IMR-90 (cell line): ENCODE data around the gene SUGCT. TPM values are rescaled to one million over a fixed set of nuclear protein-coding genes. Genes with fewer than 3 reads are reported as not detected.

Experiments used
- ATAC-seq: fragments of 200-7000 bp; cut with Tn5 transposase; 2 replicates; pipeline ENCODE4 v1.9.1; 2020; ENCODE audit warnings: low read depth, mild to moderate bottlenecking, moderate library complexity
- BruUV-seq: library from RNA; stranded (reverse); fragments of 400-500 nt; replicated peaks from 2 replicates; lab custom pipeline; 2021; lab: Mats Ljungman, UMichigan
- CTCF ChIA-PET: fragments of 300-600 bp; formaldehyde crosslinking; extraction: SDS; loops from one replicate; lab custom pipeline; 2021; ENCODE audit warnings: antibody characterized with exemption; lab: Yijun Ruan, JAX
- POLR2A ChIA-PET: fragments of 300-600 bp; sonication (Branson Sonifier 250); formaldehyde crosslinking; loops from one replicate; lab custom pipeline; 2022; ENCODE audit warnings: antibody characterized with exemption; ENCODE audit not compliant: unreplicated experiment; lab: Charles Lee
- DNase-seq: peaks from one replicate; pipeline ENCODE4 v3.0.0; 2013
- H2AFZ ChIP-seq: replicated peaks from 2 replicates; pipeline ENCODE3; 2013; ENCODE audit warnings: low read length, mild to moderate bottlenecking; ENCODE audit not compliant: poor library complexity
- H2AK5ac ChIP-seq: 2 replicates; pipeline ENCODE4 v1.6.1; 2013; ENCODE audit warnings: low read depth, low read length, inconsistent platforms
- H2AK9ac ChIP-seq: replicated peaks from 2 replicates; pipeline ENCODE3; 2013; ENCODE audit warnings: mild to moderate bottlenecking, low read depth, low read length, moderate library complexity; ENCODE audit not compliant: poor library complexity
- H2BK120ac ChIP-seq: 2 replicates; pipeline ENCODE4 v1.6.1; 2013; ENCODE audit warnings: low read depth, low read length, inconsistent platforms
- H2BK15ac ChIP-seq: 3 replicates; pipeline ENCODE4 v1.6.1; 2013; ENCODE audit warnings: low read depth, low read length, inconsistent platforms
- H2BK20ac ChIP-seq: 2 replicates; pipeline ENCODE4 v1.6.1; 2013; ENCODE audit warnings: low read depth, mild to moderate bottlenecking, inconsistent platforms, low read length, moderate library complexity
- H2BK5ac ChIP-seq: 2 replicates; pipeline ENCODE4 v1.6.1; 2013; ENCODE audit warnings: mild to moderate bottlenecking, low read depth, low read length, inconsistent platforms; ENCODE audit not compliant: poor library complexity, severe bottlenecking
- H3K14ac ChIP-seq: replicated peaks from 2 replicates; pipeline ENCODE4 v1.6.1; 2013; ENCODE audit warnings: low read depth, low read length, inconsistent platforms
- H3K18ac ChIP-seq: 2 replicates; pipeline ENCODE4 v1.6.1; 2013; ENCODE audit warnings: low read depth, low read length, control low read depth
- H3K23ac ChIP-seq: 2 replicates; pipeline ENCODE4 v1.6.1; 2013; ENCODE audit warnings: low read depth, low read length, inconsistent platforms
- H3K27ac ChIP-seq: 2 replicates; pipeline ENCODE4 v1.5.1; 2013; ENCODE audit warnings: mild to moderate bottlenecking, control low read depth, low read length; ENCODE audit not compliant: insufficient read depth
- H3K27me3 ChIP-seq: 2 replicates; pipeline ENCODE4 v1.6.1; 2013; ENCODE audit warnings: low read length; ENCODE audit not compliant: control insufficient read depth, insufficient read depth
- H3K36me3 ChIP-seq: 2 replicates; pipeline ENCODE4 v1.6.1; 2013; ENCODE audit warnings: low read length, mixed read lengths; ENCODE audit not compliant: control insufficient read depth, insufficient read depth
- H3K4ac ChIP-seq: 2 replicates; pipeline ENCODE4 v1.6.1; 2013; ENCODE audit warnings: low read depth, low read length, inconsistent platforms
- H3K4me1 ChIP-seq: 2 replicates; pipeline ENCODE4 v1.6.1; 2013; ENCODE audit warnings: low read length, mixed read lengths; ENCODE audit not compliant: control insufficient read depth, insufficient read depth
- H3K4me2 ChIP-seq: 2 replicates; pipeline ENCODE4 v1.6.1; 2013; ENCODE audit warnings: low read depth, mild to moderate bottlenecking, control low read depth, low read length, moderate library complexity
- H3K4me3 ChIP-seq: 2 replicates; pipeline ENCODE4 v1.5.1; 2013; ENCODE audit warnings: low read depth, mild to moderate bottlenecking, control low read depth, low read length, moderate library complexity; ENCODE audit not compliant: insufficient read depth
- H3K56ac ChIP-seq: 2 replicates; pipeline ENCODE4 v1.6.1; 2013; ENCODE audit warnings: low read length, inconsistent platforms; ENCODE audit not compliant: insufficient read depth; ENCODE audit errors: extremely low read depth
- H3K79me1 ChIP-seq, 2 experiments: 2 replicates each; pipeline ENCODE4 v1.6.1; 2013; ENCODE audit warnings: low read length in 2 of 2, inconsistent platforms in 1 of 2, low read depth in 1 of 2
- H3K9ac ChIP-seq: 2 replicates; pipeline ENCODE4 v1.6.1; 2013; ENCODE audit warnings: low read depth, low read length, control low read depth
- H3K9me1 ChIP-seq: 2 replicates; pipeline ENCODE4 v1.6.1; 2013; ENCODE audit warnings: low read length, inconsistent platforms; ENCODE audit not compliant: insufficient read depth
- H3K9me3 ChIP-seq: 2 replicates; pipeline ENCODE4 v1.6.1; 2013; ENCODE audit warnings: low read length; ENCODE audit not compliant: control insufficient read depth, insufficient read depth
- H4K20me1 ChIP-seq: 2 replicates; pipeline ENCODE4 v1.6.1; 2013; ENCODE audit warnings: low read length, inconsistent platforms; ENCODE audit not compliant: insufficient read depth
- H4K5ac ChIP-seq: 2 replicates; pipeline ENCODE4 v1.6.1; 2013; ENCODE audit warnings: mild to moderate bottlenecking, low read depth, low read length, control low read depth
- H4K8ac ChIP-seq, 2 experiments: 2 replicates each; pipeline ENCODE4 v1.6.1; 2013; ENCODE audit warnings: low read depth in 2 of 2, low read length in 2 of 2, control low read depth in 1 of 2, inconsistent platforms in 1 of 2
- H4K91ac ChIP-seq: 2 replicates; pipeline ENCODE4 v1.6.1; 2013; ENCODE audit warnings: low read depth, low read length, inconsistent platforms; ENCODE audit not compliant: insufficient read depth
- BHLHE40 ChIP-seq: fragments of 150-350 bp; IDR thresholded peaks from 2 replicates; pipeline ENCODE4 v1.6.1; 2016; ENCODE audit warnings: mild to moderate bottlenecking, low read depth, low read length
- CEBPB ChIP-seq: IDR thresholded peaks from 2 replicates; pipeline ENCODE4 v1.6.1; 2012; ENCODE audit warnings: low read depth, low read length, improper control_type of control experiment
- CHD1 ChIP-seq: IDR thresholded peaks from 2 replicates; pipeline ENCODE4 v1.6.1; 2012; ENCODE audit warnings: low read depth, low read length, improper control_type of control experiment
- FOS ChIP-seq: fragments of 150-350 bp; IDR thresholded peaks from 2 replicates; pipeline ENCODE4 v1.6.1; 2016; ENCODE audit warnings: low read depth, low read length
- MAFK ChIP-seq: IDR thresholded peaks from 2 replicates; pipeline ENCODE4 v1.6.1; 2012; ENCODE audit warnings: low read depth, low read length, improper control_type of control experiment
- MAZ ChIP-seq: IDR thresholded peaks from 2 replicates; pipeline ENCODE4 v1.6.1; 2012; ENCODE audit warnings: low read depth, mild to moderate bottlenecking, low read length, improper control_type of control experiment, moderate library complexity, borderline replicate concordance
- MXI1 ChIP-seq: IDR thresholded peaks from 2 replicates; pipeline ENCODE4 v1.6.1; 2012; ENCODE audit warnings: low read depth, mild to moderate bottlenecking, low read length, moderate library complexity, borderline replicate concordance
- NFE2L2 ChIP-seq: fragments of 150-350 bp; IDR thresholded peaks from 2 replicates; pipeline ENCODE4 v1.6.1; 2016; ENCODE audit warnings: low read depth, mild to moderate bottlenecking, low read length
- RAD21 ChIP-seq: IDR thresholded peaks from 2 replicates; pipeline ENCODE4 v1.6.1; 2012; ENCODE audit warnings: low read length, improper control_type of control experiment
- RCOR1 ChIP-seq: IDR thresholded peaks from 2 replicates; pipeline ENCODE4 v1.6.1; 2012; ENCODE audit warnings: mild to moderate bottlenecking, low read length, improper control_type of control experiment; ENCODE audit not compliant: insufficient replicate concordance
- RFX5 ChIP-seq: IDR thresholded peaks from 2 replicates; pipeline ENCODE4 v1.8.0; 2012; ENCODE audit warnings: low read depth, mild to moderate bottlenecking, low read length, moderate library complexity
- USF2 ChIP-seq: fragments of 150-350 bp; IDR thresholded peaks from 2 replicates; pipeline ENCODE4 v1.6.1; 2017; ENCODE audit warnings: mild to moderate bottlenecking, antibody characterized with exemption, low read length, low read depth
- WGBS, 2 experiments: methylation state at CpG; one replicate each; pipeline versions ENCODE4 v1.1.5 to v1.1.7; 2013; ENCODE audit warnings: missing lambda C conversion rate in 2 of 2; ENCODE audit not compliant: insufficient read length in 1 of 2; ENCODE audit errors: extremely low coverage in 2 of 2; 5-methylcytosine and 5-hydroxymethylcytosine counted together
- dilution Hi-C: fragments of 300-500 bp; cut with HindIII; formaldehyde crosslinking; loops from one replicate; pipeline ENCODE4 v1.14.3; 2018; ENCODE audit warnings: low sequenced_read_pairs; ENCODE audit not compliant: unreplicated experiment
- in situ Hi-C: fragments of 300-500 bp; cut with MboI; formaldehyde crosslinking; loops from 3 replicates; pipeline ENCODE4 v1.14.3; 2019; ENCODE audit warnings: low sequenced_read_pairs, inconsistent platforms, mixed read lengths
- intact Hi-C: fragments of 100-400 bp; cut with micrococcal nuclease; formaldehyde crosslinking; loops from 2 replicates; pipeline ENCODE4 v1.10.0; 2022
- polyA plus RNA-seq, 3 experiments: library from polyadenylated mRNA; depleted of rRNA; stranded (reverse); fragments of >200 nt; gene quantifications; 2 replicates each; pipeline ENCODE4 v1.2.3, GENCODE V29; 2012; ENCODE audit warnings: low replicate concordance in 1 of 3
- total RNA-seq: library from RNA; depleted of rRNA; stranded (reverse); fragments of >200 nt; gene quantifications from 2 replicates; pipeline ENCODE4 v1.2.3, GENCODE V29; 2012
- TF ChIP-seq, protein P1 (sequence below): conservative IDR thresholded peaks from 2 replicates; pipeline ENCODE4 v1.5.1; 2012; ENCODE audit warnings: mild to moderate bottlenecking, low read depth, low read length, improper control_type of control experiment
- TF ChIP-seq, protein P2 (sequence below): fragments of 150-350 bp; IDR thresholded peaks from 2 replicates; pipeline ENCODE4 v1.6.1; 2016; ENCODE audit warnings: low read depth, mild to moderate bottlenecking, low read length, moderate library complexity, borderline replicate concordance

The SUGCT gene
- total and polyA plus RNA-seq, 2 of the 4 experiments (the other 2 are of a cell fraction) = 5.9 to 8.3 TPM

DNA sequence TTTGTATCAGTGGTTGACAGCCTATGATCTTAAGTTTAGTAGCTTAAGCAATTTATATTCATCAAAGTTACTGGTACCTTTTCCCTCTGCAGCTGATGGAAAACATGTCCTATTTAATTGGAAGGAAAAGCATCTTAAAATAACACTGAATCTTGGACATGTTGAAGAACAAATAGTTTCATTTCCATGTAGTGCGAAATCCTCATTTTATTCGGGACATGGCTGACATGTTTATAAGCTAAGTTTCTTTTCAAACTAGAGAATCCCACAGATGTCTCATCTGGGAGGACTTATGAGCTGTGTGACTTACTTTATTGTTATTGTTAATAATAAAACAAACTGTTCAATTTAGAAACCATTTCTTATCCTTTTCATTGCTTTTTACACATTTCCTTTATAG, 461.0 kb downstream of the SUGCT start:
- no peak overlapping the region for H2BK15ac ChIP-seq
- no peaks in the 10 kb centered on the region for H3K27me3 ChIP-seq
- dilution Hi-C loops (no loop called here), intact Hi-C loops (no loop called here), in situ Hi-C loops (no loop called here)
- ATAC-seq = no peak
- H2BK5ac ChIP-seq = no peak overlapping the region
- no peaks in the 10 kb centered on the region for H4K20me1 ChIP-seq
- H3K14ac ChIP-seq = no peak overlapping the region
- no peak overlapping the region for H4K5ac ChIP-seq
- H3K9me3 ChIP-seq = no peaks in the 10 kb centered on the region
- H2AK5ac ChIP-seq = no peak overlapping the region
- H3K36me3 ChIP-seq = no peaks in the 10 kb centered on the region
- ChIA-PET POLR2A (no interaction called here), CTCF (interaction anchor here (0.6 to 1.2 kb wide), 2 partner anchors 9 to 533 kb away, joined by 9 to 11 read pairs; no protein-coding TSS in a partner anchor)
- H4K91ac ChIP-seq = no peak overlapping the region
- H3K27ac ChIP-seq = no peak overlapping the region
- no peak overlapping the region for H3K4me3 ChIP-seq
- DNase-seq = no peak
- H3K18ac ChIP-seq = no peak overlapping the region; the same call in 1 of the 2 replicates
- no peak overlapping the region for H4K8ac ChIP-seq
- no peak overlapping the region for H3K56ac ChIP-seq
- no peaks in the 10 kb centered on the region for H3K4me1 ChIP-seq
- H3K9ac ChIP-seq = no peak overlapping the region
- no peak overlapping the region for H3K23ac ChIP-seq
- H2BK120ac ChIP-seq = no peak overlapping the region
- no peak overlapping the region for H3K4ac ChIP-seq
- WGBS, 2 experiments = no CpG with 5 or more reads among the region's 2 CpGs
- no peak overlapping the region for H2AFZ ChIP-seq
- no peak overlapping the region for H3K4me2 ChIP-seq
- no peaks in the 10 kb centered on the region for H3K9me1 ChIP-seq
- TF ChIP-seq CEBPB (no peak), NFE2L2 (no peak), FOS (no peak), RAD21 (no peak), USF2 (no peak), RFX5 (no peak), CHD1 (no peak), MAFK (no peak), MAZ (no peak), BHLHE40 (no peak), MXI1 (no peak), RCOR1 (no peak)
- TF ChIP-seq, protein P1, sequence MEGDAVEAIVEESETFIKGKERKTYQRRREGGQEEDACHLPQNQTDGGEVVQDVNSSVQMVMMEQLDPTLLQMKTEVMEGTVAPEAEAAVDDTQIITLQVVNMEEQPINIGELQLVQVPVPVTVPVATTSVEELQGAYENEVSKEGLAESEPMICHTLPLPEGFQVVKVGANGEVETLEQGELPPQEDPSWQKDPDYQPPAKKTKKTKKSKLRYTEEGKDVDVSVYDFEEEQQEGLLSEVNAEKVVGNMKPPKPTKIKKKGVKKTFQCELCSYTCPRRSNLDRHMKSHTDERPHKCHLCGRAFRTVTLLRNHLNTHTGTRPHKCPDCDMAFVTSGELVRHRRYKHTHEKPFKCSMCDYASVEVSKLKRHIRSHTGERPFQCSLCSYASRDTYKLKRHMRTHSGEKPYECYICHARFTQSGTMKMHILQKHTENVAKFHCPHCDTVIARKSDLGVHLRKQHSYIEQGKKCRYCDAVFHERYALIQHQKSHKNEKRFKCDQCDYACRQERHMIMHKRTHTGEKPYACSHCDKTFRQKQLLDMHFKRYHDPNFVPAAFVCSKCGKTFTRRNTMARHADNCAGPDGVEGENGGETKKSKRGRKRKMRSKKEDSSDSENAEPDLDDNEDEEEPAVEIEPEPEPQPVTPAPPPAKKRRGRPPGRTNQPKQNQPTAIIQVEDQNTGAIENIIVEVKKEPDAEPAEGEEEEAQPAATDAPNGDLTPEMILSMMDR = no peak
- TF ChIP-seq, protein P2, sequence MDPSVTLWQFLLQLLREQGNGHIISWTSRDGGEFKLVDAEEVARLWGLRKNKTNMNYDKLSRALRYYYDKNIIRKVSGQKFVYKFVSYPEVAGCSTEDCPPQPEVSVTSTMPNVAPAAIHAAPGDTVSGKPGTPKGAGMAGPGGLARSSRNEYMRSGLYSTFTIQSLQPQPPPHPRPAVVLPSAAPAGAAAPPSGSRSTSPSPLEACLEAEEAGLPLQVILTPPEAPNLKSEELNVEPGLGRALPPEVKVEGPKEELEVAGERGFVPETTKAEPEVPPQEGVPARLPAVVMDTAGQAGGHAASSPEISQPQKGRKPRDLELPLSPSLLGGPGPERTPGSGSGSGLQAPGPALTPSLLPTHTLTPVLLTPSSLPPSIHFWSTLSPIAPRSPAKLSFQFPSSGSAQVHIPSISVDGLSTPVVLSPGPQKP = no peak
- no TSS peak for BruUV-seq
- no peak overlapping the region for H2AK9ac ChIP-seq
- no peaks in the 10 kb centered on the region for H3K79me1 ChIP-seq
- H2BK20ac ChIP-seq = no peak overlapping the region
